WERI-Rb-1 (cell line): ENCODE data around the gene TXN2.

ENCODE experiments used
- DNase-seq: peaks from one replicate; pipeline ENCODE4 v3.0.0-alpha.2; 2020
- H3K27ac ChIP-seq: fragments of 250-450 bp; sonication (Bioruptor Pico); 2 replicates; pipeline ENCODE4 v1.5.1; 2020; ENCODE audit warnings: mild to moderate bottlenecking, moderate library complexity
- H3K27me3 ChIP-seq: fragments of 250-450 bp; sonication (Bioruptor Pico); 2 replicates; pipeline ENCODE4 v1.5.1; 2021; ENCODE audit warnings: mild to moderate bottlenecking, low read depth, moderate library complexity; ENCODE audit not compliant: insufficient read depth, severe bottlenecking
- H3K36me3 ChIP-seq: fragments of 250-450 bp; sonication (Bioruptor Pico); 2 replicates; pipeline ENCODE4 v1.5.1; 2020; ENCODE audit warnings: mild to moderate bottlenecking, moderate library complexity
- H3K4me3 ChIP-seq: 2 replicates; pipeline ENCODE4 v1.5.1; 2011; ENCODE audit warnings: low read depth, mild to moderate bottlenecking, control low read depth, low read length
- H3K9me3 ChIP-seq: fragments of 250-450 bp; sonication (Bioruptor Pico); 2 replicates; pipeline ENCODE4 v1.5.1; 2021; ENCODE audit warnings: mild to moderate bottlenecking, moderate library complexity; ENCODE audit not compliant: severe bottlenecking
- TF ChIP-seq, protein P1 (sequence below): IDR thresholded peaks from 2 replicates; pipeline ENCODE4 v1.5.1; 2011; ENCODE audit warnings: low read depth, mild to moderate bottlenecking, control low read depth, inconsistent platforms, low read length

TXN2 gene

DNA sequence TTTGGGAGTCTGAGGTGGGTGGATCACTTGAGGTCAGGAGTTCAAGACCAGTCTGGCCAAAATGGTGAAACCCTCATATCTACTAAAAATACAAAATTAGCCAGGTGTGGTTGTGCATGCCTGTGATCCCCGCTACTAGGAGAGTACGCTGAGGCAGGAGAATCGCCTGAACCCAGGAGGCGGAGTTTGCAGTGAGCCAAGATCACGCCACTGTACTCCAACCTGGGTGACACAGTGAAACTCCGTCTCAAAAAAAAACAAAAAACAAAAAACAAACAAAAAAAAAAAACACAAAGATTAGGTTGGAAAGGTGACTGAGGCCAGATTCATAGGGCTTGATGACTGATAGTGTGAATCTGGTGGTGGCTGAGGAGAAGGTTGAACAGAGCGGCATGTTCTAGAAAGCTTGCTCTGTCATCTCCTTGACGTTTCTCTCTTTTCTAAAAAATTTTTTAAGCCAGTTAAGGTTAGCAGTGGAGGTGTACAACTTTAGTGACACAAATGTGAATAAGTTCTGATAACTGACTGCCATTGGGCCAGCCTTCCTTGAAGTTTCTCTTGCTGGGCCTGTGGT is 40.9 kb downstream of the TXN2 start:
- no peak for DNase-seq
- no peaks in the 10 kb centered on the region for H3K36me3 ChIP-seq
- no peaks in the 10 kb centered on the region for H3K9me3 ChIP-seq
- no peak overlapping the region for H3K27ac ChIP-seq
- TF ChIP-seq, protein P1, sequence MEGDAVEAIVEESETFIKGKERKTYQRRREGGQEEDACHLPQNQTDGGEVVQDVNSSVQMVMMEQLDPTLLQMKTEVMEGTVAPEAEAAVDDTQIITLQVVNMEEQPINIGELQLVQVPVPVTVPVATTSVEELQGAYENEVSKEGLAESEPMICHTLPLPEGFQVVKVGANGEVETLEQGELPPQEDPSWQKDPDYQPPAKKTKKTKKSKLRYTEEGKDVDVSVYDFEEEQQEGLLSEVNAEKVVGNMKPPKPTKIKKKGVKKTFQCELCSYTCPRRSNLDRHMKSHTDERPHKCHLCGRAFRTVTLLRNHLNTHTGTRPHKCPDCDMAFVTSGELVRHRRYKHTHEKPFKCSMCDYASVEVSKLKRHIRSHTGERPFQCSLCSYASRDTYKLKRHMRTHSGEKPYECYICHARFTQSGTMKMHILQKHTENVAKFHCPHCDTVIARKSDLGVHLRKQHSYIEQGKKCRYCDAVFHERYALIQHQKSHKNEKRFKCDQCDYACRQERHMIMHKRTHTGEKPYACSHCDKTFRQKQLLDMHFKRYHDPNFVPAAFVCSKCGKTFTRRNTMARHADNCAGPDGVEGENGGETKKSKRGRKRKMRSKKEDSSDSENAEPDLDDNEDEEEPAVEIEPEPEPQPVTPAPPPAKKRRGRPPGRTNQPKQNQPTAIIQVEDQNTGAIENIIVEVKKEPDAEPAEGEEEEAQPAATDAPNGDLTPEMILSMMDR, result no peak
- no peaks in the 10 kb centered on the region for H3K27me3 ChIP-seq
- H3K4me3 ChIP-seq, result no peak overlapping the region

DNA sequence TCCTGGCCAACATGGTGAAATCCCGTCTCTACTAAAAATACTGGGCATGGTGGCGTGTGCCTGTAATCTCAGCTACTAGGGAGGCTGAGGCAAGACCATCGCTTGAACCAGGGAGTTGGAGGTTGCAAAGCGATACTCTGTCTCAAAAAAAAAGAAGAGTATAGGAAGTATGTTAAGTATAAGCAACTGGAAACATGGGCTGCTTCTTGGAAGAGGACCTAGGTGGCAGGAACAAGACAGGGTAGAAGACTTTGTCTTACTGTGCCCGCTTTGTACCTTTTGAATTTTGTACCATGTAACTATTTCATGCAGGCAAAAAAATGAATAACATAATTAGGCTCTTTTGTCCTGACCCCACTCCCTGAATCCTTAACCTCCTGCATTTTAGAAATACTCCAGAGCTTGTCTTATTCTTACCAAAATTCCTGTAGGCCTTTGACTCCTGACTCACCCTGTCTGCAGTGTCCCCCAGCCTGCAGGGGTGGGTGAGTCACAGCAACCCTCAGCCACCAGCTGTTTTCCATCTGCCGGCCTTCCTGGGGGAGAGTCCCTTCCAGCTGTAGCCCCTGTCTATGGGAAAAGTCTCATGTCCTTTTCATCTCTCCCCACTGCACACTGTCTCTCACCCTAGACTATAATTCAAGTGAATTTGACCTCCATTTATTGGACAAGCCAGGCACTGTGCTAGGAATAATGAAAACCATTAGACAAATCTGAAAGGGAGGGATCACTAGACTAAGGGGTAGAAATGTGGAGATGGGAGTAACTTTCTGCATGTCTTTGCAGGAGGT is 41.8 kb downstream of the TXN2 start:
- Histone ChIP-seq H3K36me3 (no peaks in the 10 kb centered on the region), H3K27me3 (no peaks in the 10 kb centered on the region), H3K9me3 (no peaks in the 10 kb centered on the region), H3K27ac (no peak overlapping the region), H3K4me3 (no peak overlapping the region)
- DNase-seq, result no peak
- TF ChIP-seq, protein P1, result no peak

DNA sequence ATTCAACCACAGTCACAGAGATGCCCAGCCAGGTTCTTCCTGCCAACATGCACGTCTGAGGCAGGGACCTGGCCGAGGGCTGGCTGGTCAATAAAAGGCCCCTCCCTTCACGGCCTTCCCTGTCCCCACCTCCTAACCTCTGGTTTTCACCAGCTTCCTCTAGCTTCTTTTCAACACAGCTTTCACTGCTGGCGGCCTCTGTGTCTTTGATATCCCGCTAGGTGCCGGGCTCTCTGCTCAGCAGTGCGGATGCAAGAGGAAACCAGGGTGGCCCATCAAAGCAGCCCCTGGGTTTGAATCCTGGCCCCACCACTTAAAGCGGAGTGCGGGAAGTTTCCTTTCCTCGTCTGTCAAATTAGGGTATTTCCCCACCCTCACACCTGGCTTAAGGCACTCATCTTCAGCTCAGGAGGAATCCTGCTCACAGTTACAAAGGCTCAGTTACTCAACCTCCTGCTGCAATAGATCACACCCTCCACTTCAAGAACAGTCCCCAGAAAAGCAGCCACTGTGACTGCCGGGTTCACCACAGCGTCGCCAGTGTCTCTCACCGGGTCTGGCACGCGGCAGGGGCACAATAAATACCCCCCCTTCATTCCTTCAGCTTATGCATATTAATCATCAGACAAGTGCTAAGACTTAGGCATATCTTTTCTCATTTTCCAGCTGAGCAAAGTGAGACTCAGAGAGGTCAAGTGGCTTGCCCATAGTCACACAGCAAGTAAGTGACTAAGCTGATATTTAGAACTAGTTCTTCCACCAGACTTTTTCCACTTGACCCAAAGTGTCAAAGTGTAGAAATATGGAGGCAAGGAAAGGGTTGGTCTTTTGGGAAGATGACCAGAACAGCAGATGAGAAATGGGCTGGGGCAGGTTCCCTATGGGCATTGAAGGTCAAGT is 45.7 kb downstream of the TXN2 start:
- H3K27ac ChIP-seq, result no peak overlapping the region
- no peaks in the 10 kb centered on the region for H3K36me3 ChIP-seq

DNA sequence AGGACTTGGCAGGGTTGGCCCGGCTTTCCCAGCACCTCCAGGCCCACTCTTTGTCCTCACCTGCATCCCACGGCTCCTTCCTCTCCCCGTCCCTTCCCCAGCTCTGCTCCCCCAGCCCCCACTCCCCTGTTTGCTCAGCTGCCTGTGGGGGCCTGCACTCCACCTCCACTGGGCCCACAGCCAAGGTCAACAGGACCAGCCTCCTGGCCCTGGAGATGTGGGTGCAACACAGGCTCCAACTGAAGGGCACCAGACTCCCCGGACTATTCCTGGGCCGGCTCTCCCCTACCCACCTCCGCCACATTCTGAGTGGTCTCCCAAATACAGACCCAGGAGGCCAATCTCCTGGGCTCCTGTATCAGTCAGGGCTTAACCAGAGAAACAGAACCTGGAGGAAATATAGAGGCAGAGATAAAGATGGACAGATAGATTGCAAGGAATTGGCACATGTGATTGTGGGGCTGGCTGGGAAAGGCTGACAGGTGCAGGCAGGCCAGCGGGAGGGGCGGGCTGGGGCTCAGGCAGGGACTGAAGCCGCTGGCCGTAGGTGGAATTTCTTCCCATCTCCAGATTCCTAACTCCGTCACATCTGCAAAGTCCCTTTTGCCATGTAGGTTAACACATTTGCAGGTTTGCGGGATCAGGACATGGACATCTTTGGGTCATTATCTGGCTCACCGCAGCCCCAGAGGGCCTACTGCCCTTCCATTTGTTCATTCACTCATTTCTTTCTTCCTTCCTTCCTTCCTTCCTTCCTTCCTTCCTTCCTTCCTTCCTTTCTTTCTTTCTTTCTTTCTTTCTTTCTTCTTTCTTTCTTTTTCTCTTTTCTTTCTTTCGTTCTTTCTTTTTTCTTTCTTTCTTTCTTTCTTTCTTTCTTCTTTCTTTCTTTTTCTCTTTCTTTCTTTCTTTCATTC is 47.9 kb downstream of the TXN2 start:
- Histone ChIP-seq H3K4me3 (no peak overlapping the region), H3K27me3 (no peaks in the 10 kb centered on the region), H3K27ac (peak overlapping the region; percentile 45), H3K9me3 (no peaks in the 10 kb centered on the region), H3K36me3 (no peaks in the 10 kb centered on the region)
- TF ChIP-seq, protein P1, result no peak
- peak; percentile 43 for DNase-seq

More for the DNA sequence above, 45.7 kb downstream of the TXN2 start:
- no peaks in the 10 kb centered on the region for H3K27me3 ChIP-seq
- no peak for DNase-seq
- H3K4me3 ChIP-seq, result no peak overlapping the region
- TF ChIP-seq, protein P1, result no peak
- H3K9me3 ChIP-seq, result no peaks in the 10 kb centered on the region

DNA sequence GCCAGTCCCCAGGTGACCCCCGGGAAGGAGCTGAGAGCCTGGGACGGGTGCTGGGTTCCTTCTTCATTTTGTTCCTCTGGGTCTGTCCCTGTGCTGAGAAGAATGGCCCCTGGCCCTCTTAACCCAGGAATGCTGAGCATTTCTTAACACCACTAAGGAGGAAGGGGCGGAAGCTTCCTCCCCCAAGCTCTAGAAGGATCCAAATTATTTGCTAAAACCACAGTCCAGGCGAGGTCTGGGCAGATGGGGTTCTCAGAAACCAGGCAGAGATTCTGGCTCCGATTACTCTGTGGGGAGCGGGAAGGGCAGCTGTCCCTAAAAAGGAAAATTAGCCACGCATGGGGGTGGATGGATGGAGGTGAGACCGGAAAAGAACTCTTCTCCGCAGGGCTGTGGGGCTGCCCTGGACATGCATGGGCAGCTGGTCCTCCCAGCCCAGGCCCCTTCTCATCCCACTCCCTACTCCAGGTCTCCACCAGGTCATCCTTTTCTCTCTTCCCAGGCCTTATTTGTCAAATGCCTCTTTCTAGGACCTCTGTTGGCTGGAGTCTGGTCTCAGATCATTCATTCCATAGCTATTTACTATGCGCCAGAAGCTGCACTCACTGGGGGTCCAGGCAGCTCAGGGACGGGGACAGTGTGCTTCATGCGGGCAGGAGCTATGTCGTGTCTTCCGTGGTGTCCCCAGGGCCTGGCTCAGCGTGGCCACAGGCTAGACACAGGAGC is 48.7 kb downstream of the TXN2 start:
- no peak overlapping the region for H3K4me3 ChIP-seq
- peak overlapping the region; percentile 45 for H3K27ac ChIP-seq
- DNase-seq, result no peak
- no peaks in the 10 kb centered on the region for H3K27me3 ChIP-seq
- TF ChIP-seq, protein P1, result no peak
- no peaks in the 10 kb centered on the region for H3K36me3 ChIP-seq
- no peaks in the 10 kb centered on the region for H3K9me3 ChIP-seq
